H9 (cell line): ENCODE measurements around the gene LORICRIN. TPM values are rescaled to one million over a fixed set of nuclear protein-coding genes. Genes with fewer than 3 reads are reported as not detected.

Source experiments
- DNase-seq: peaks from one replicate; pipeline ENCODE4 v3.0.0-alpha.2; 2017
- H2AFZ ChIP-seq: one replicate; pipeline ENCODE4 v1.6.1; 2013; ENCODE audit warnings: mild to moderate bottlenecking, low read length, control low read depth, moderate library complexity
- H2AK5ac ChIP-seq: 2 replicates; pipeline ENCODE4 v1.6.1; 2013; ENCODE audit warnings: low read length, control low read depth, mixed read lengths; ENCODE audit not compliant: insufficient read length
- H2BK120ac ChIP-seq: one replicate; pipeline ENCODE4 v1.6.1; 2013; ENCODE audit warnings: low read depth, mild to moderate bottlenecking, low read length, control low read depth, inconsistent platforms; ENCODE audit not compliant: poor library complexity, severe bottlenecking
- H2BK12ac ChIP-seq: 2 replicates; pipeline ENCODE4 v1.6.1; 2013; ENCODE audit warnings: low read length, control low read depth, mixed read lengths, low read depth; ENCODE audit not compliant: insufficient read length
- H2BK15ac ChIP-seq: 2 replicates; pipeline ENCODE4 v1.6.1; 2013; ENCODE audit warnings: low read depth, low read length, control low read depth
- H2BK20ac ChIP-seq: one replicate; pipeline ENCODE4 v1.6.1; 2013; ENCODE audit warnings: low read depth, mild to moderate bottlenecking, low read length, control low read depth, inconsistent platforms; ENCODE audit not compliant: poor library complexity, severe bottlenecking
- H2BK5ac ChIP-seq: 2 replicates; pipeline ENCODE4 v1.6.1; 2013; ENCODE audit warnings: low read length, control low read depth, mixed read lengths; ENCODE audit not compliant: insufficient read length
- H3K14ac ChIP-seq: 2 replicates; pipeline ENCODE4 v1.6.1; 2013; ENCODE audit warnings: low read length, control low read depth; ENCODE audit not compliant: insufficient read depth
- H3K18ac ChIP-seq: 2 replicates; pipeline ENCODE4 v1.6.1; 2013; ENCODE audit warnings: low read depth, mild to moderate bottlenecking, mixed read lengths, low read length, control low read depth; ENCODE audit not compliant: insufficient read length
- H3K23ac ChIP-seq: 2 replicates; pipeline ENCODE4 v1.6.1; 2013; ENCODE audit warnings: low read length, control low read depth, mixed read lengths, low read depth; ENCODE audit not compliant: insufficient read length
- H3K23me2 ChIP-seq: 2 replicates; pipeline ENCODE4 v1.6.1; 2013; ENCODE audit warnings: low read depth, mild to moderate bottlenecking, mixed read lengths, low read length, control low read depth; ENCODE audit not compliant: insufficient read length, poor library complexity, severe bottlenecking
- H3K27ac ChIP-seq: 2 replicates; pipeline ENCODE4 v1.5.1; 2013; ENCODE audit warnings: low read length, control low read depth, mixed read lengths, low read depth; ENCODE audit not compliant: insufficient read length
- H3K27me3 ChIP-seq: 2 replicates; pipeline ENCODE4 v1.6.1; 2013; ENCODE audit warnings: low read length, control low read depth, inconsistent platforms; ENCODE audit not compliant: insufficient read depth
- H3K4ac ChIP-seq: 2 replicates; pipeline ENCODE4 v1.6.1; 2013; ENCODE audit warnings: low read depth, mild to moderate bottlenecking, control low read depth, inconsistent platforms, low read length, moderate library complexity
- H3K4me1 ChIP-seq: 2 replicates; pipeline ENCODE4 v1.6.1; 2013; ENCODE audit warnings: low read length, control low read depth, inconsistent platforms; ENCODE audit not compliant: insufficient read depth
- H3K4me2 ChIP-seq: 2 replicates; pipeline ENCODE4 v1.6.1; 2013; ENCODE audit warnings: low read length, control low read depth, mixed read lengths; ENCODE audit not compliant: insufficient read length, insufficient read depth
- H3K56ac ChIP-seq: 2 replicates; pipeline ENCODE4 v1.6.1; 2013; ENCODE audit warnings: low read depth, mild to moderate bottlenecking, mixed read lengths, low read length, control low read depth; ENCODE audit not compliant: insufficient read length
- H3K79me1 ChIP-seq: 2 replicates; pipeline ENCODE4 v1.6.1; 2013; ENCODE audit warnings: low read depth, mild to moderate bottlenecking, moderate library complexity, low read length, control low read depth, inconsistent platforms; ENCODE audit not compliant: insufficient read depth, poor library complexity, severe bottlenecking
- H3K79me2 ChIP-seq: 2 replicates; pipeline ENCODE4 v1.6.1; 2013; ENCODE audit warnings: low read length, control low read depth, inconsistent platforms; ENCODE audit not compliant: insufficient read depth
- H3K9ac ChIP-seq: 2 replicates; pipeline ENCODE4 v1.6.1; 2013; ENCODE audit warnings: low read length, control low read depth, mixed read lengths; ENCODE audit not compliant: insufficient read length; ENCODE audit errors: extremely low read depth
- H3K9me3 ChIP-seq: one replicate; pipeline ENCODE4 v1.6.1; 2013; ENCODE audit warnings: low read depth, low read length, inconsistent platforms; ENCODE audit not compliant: control insufficient read depth
- H3T11ph ChIP-seq: one replicate; pipeline ENCODE4 v1.6.1; 2013; ENCODE audit warnings: mild to moderate bottlenecking, low read length, control low read depth, inconsistent platforms
- H4K20me1 ChIP-seq: one replicate; pipeline ENCODE4 v1.6.1; 2013; ENCODE audit not compliant: control insufficient read depth, insufficient read length, insufficient read depth
- H4K5ac ChIP-seq: 2 replicates; pipeline ENCODE4 v1.6.1; 2013; ENCODE audit warnings: low read depth, mild to moderate bottlenecking, mixed read lengths, low read length, control low read depth; ENCODE audit not compliant: insufficient read length
- H4K8ac ChIP-seq: replicated peaks from 2 replicates; pipeline ENCODE4 v1.6.1; 2013; ENCODE audit warnings: low read length, control low read depth, mixed read lengths, low read depth; ENCODE audit not compliant: insufficient read length
- H4K91ac ChIP-seq: 2 replicates; pipeline ENCODE4 v1.6.1; 2013; ENCODE audit warnings: low read depth, mild to moderate bottlenecking, moderate library complexity, mixed read lengths, low read length, control low read depth; ENCODE audit not compliant: insufficient read length
- H3K27ac Mint-ChIP-seq, 3 experiments: 2 replicates in 2 of 3; 3 replicates in 1 of 3; pipeline ENCODE4 v1.8.0; 2020 to 2021; ENCODE audit warnings: mixed read lengths in 3 of 3, mild to moderate bottlenecking in 1 of 3, moderate library complexity in 1 of 3
- H3K27me3 Mint-ChIP-seq: 2 replicates; pipeline ENCODE4 v1.8.0; 2021; ENCODE audit warnings: low read depth, mild to moderate bottlenecking, moderate library complexity, mixed read lengths
- H3K36me3 Mint-ChIP-seq, 3 experiments: 2 replicates in 2 of 3; 3 replicates in 1 of 3; pipeline ENCODE4 v1.8.0; 2020 to 2021; ENCODE audit warnings: low read depth in 3 of 3, mixed read lengths in 3 of 3; ENCODE audit not compliant: insufficient read depth in 1 of 3
- H3K4me1 Mint-ChIP-seq, 2 experiments: 2 replicates each; pipeline ENCODE4 v1.8.0; 2020; ENCODE audit warnings: mixed read lengths in 2 of 2
- H3K4me3 Mint-ChIP-seq, 2 experiments: 2 replicates in 1 of 2; 3 replicates in 1 of 2; pipeline ENCODE4 v1.8.0; 2020 to 2021; ENCODE audit warnings: mild to moderate bottlenecking in 2 of 2, mixed read lengths in 2 of 2, moderate library complexity in 1 of 2
- H3K9me3 Mint-ChIP-seq, 2 experiments: 2 replicates in 1 of 2; 3 replicates in 1 of 2; pipeline ENCODE4 v1.8.0; 2020; ENCODE audit warnings: mild to moderate bottlenecking in 2 of 2, mixed read lengths in 2 of 2, moderate library complexity in 1 of 2
- WGBS: extraction: QIAGEN DNeasy Blood & Tissue Kit; methylation state at CpG from one replicate; pipeline ENCODE4 v1.1.7; 2013; ENCODE audit warnings: missing lambda C conversion rate, low lambda C conversion rate, mixed read lengths; ENCODE audit not compliant: insufficient read length; ENCODE audit errors: extremely low coverage; 5-methylcytosine and 5-hydroxymethylcytosine counted together
- total RNA-seq: library from RNA; stranded (reverse); gene quantifications from 2 replicates; pipeline ENCODE4 v1.2.1, GENCODE V29; 2021
- TF ChIP-seq, protein P1 (sequence below): fragments of 200-600 bp; sonication (generic); conservative IDR thresholded peaks from 3 replicates; pipeline ENCODE4 v1.8.0; 2021; ENCODE audit warnings: antibody characterized with exemption, mild to moderate bottlenecking

LORICRIN gene
- total RNA-seq, 1 experiment from 2014 or later = not detected

DNA sequence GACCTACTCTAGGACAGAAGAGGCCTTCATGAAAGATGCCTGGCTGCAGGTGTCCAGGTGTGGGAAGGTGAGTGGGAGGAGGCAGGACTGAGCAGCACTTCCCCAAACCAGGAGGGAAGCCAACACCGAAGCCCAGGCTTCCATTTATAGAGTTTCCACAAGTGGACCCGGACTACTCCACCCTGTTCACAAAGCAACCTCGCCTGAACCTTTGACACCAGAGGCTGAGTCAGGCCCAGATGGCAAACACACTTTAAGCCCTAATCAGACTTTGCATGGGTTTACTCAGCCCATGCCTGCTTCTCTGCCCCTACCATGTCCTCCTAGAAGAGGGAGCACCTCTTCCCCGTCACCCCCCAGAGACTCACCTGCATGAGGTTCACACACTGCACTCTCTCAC is 28.1 kb upstream of the LORICRIN start:
- Histone ChIP-seq H3K14ac (no peak overlapping the region), H3K27me3 (no peaks in the 10 kb centered on the region), H3K9me3 (no peaks in the 10 kb centered on the region), H3T11ph (no peak overlapping the region), H2BK15ac (no peak overlapping the region), H2BK5ac (no peak overlapping the region), H3K79me1 (no peaks in the 10 kb centered on the region), H2BK12ac (no peak overlapping the region), H3K56ac (no peak overlapping the region), H4K5ac (no peak overlapping the region), H2BK120ac (no peak overlapping the region), H3K23ac (no peak overlapping the region), H2BK20ac (no peak overlapping the region), H2AFZ (no peak overlapping the region), H3K23me2 (no peaks in the 10 kb centered on the region), H3K4me1 (no peaks in the 10 kb centered on the region), H4K8ac (no peak overlapping the region), H4K20me1 (no peaks in the 10 kb centered on the region), H3K4ac (no peak overlapping the region), H2AK5ac (no peak overlapping the region), H3K4me2 (no peak overlapping the region), H3K27ac (no peak overlapping the region), H3K79me2 (no peaks in the 10 kb centered on the region), H3K18ac (no peak overlapping the region), H4K91ac (no peak overlapping the region), H3K9ac (no peak overlapping the region)
- Mint-ChIP-seq H3K36me3 (no peaks in the 10 kb centered on the region), H3K4me1 (no peaks in the 10 kb centered on the region), H3K27me3 (peaks cover 5% of the 10 kb centered on the region), H3K9me3 (peaks cover 0 to 3% of the 10 kb centered on the region in 2 experiments; a peak in 2 of 5 replicates), H3K27ac (no peak overlapping the region), H3K4me3 (no peak overlapping the region)
- WGBS = no CpG with 5 or more reads among the region's 4 CpGs
- no peak for DNase-seq
- TF ChIP-seq, protein P1, sequence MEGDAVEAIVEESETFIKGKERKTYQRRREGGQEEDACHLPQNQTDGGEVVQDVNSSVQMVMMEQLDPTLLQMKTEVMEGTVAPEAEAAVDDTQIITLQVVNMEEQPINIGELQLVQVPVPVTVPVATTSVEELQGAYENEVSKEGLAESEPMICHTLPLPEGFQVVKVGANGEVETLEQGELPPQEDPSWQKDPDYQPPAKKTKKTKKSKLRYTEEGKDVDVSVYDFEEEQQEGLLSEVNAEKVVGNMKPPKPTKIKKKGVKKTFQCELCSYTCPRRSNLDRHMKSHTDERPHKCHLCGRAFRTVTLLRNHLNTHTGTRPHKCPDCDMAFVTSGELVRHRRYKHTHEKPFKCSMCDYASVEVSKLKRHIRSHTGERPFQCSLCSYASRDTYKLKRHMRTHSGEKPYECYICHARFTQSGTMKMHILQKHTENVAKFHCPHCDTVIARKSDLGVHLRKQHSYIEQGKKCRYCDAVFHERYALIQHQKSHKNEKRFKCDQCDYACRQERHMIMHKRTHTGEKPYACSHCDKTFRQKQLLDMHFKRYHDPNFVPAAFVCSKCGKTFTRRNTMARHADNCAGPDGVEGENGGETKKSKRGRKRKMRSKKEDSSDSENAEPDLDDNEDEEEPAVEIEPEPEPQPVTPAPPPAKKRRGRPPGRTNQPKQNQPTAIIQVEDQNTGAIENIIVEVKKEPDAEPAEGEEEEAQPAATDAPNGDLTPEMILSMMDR = no peak
